Hepatocyte (in vitro differentiated cells): ENCODE results near the gene RASSF7.

ENCODE experiments used
- CTCF ChIP-seq: fragments of 200-600 bp; sonication (generic); IDR thresholded peaks from 2 replicates; pipeline ENCODE4 v1.5.1; 2016; ENCODE audit warnings: antibody characterized with exemption, mild to moderate bottlenecking; ENCODE audit not compliant: poor library complexity
- EZH2 ChIP-seq: fragments of 200-600 bp; sonication (generic); IDR thresholded peaks from 2 replicates; pipeline ENCODE4 v1.6.1; 2016; ENCODE audit warnings: antibody characterized with exemption, mild to moderate bottlenecking, borderline replicate concordance

GRCh38 chr11:590997-591396, 30.2 kb downstream of the RASSF7 start:
- TF ChIP-seq CTCF (no peak), EZH2 (no peak)
